GM18511 (cell line): ENCODE data around the gene PCDH9.

ENCODE experiments used
- ATAC-seq: cut with Tn5 transposase; IDR thresholded peaks from one replicate; pipeline ENCODE4 v1.9.1; 2021; ENCODE audit warnings: mild to moderate bottlenecking, moderate library complexity; ENCODE audit not compliant: unreplicated experiment

Gene PCDH9

GRCh38 chr13:67226696-67227095, 3.4 kb downstream of the PCDH9 start:
- no peak for ATAC-seq

GRCh38 chr13:67225252-67226159, 4.6 kb downstream of the PCDH9 start:
- ATAC-seq, result no peak

GRCh38 chr13:67224148-67224846, 5.8 kb downstream of the PCDH9 start:
- peak; percentile 92 for ATAC-seq

GRCh38 chr13:67223742-67224141, 6.4 kb downstream of the PCDH9 start:
- ATAC-seq, result no peak

- no peak for ATAC-seq
These were observed 7.1 kb downstream of the PCDH9 start for GRCh38 chr13:67223024-67223423.

GRCh38 chr13:67221630-67222226, 8.4 kb downstream of the PCDH9 start:
- ATAC-seq, result no peak

- ATAC-seq, result no peak
These were observed 11.0 kb downstream of the PCDH9 start for GRCh38 chr13:67219113-67219512.

- no peak for ATAC-seq
These were observed 12.3 kb downstream of the PCDH9 start for GRCh38 chr13:67217880-67218279.

GRCh38 chr13:67216864-67217263, 13.3 kb downstream of the PCDH9 start:
- ATAC-seq, result no peak

GRCh38 chr13:67210208-67210607, 19.9 kb downstream of the PCDH9 start:
- no peak for ATAC-seq

- ATAC-seq, result no peak
These were observed 21.6 kb downstream of the PCDH9 start for GRCh38 chr13:67208552-67208951.

GRCh38 chr13:67204764-67205163, 25.4 kb downstream of the PCDH9 start:
- ATAC-seq, result no peak

- ATAC-seq, result no peak
These were observed 29.5 kb downstream of the PCDH9 start for GRCh38 chr13:67200605-67201004.

- ATAC-seq, result no peak
These were observed 30.0 kb downstream of the PCDH9 start for GRCh38 chr13:67200183-67200582.

GRCh38 chr13:67197704-67198103, 32.4 kb downstream of the PCDH9 start:
- ATAC-seq, result no peak

GRCh38 chr13:67193979-67194378, 36.2 kb downstream of the PCDH9 start:
- ATAC-seq, result no peak

- ATAC-seq, result no peak
These were observed 37.4 kb downstream of the PCDH9 start for GRCh38 chr13:67192751-67193150.

GRCh38 chr13:67186995-67187569, 43.1 kb downstream of the PCDH9 start:
- no peak for ATAC-seq

- no peak for ATAC-seq
These were observed 45.9 kb downstream of the PCDH9 start for GRCh38 chr13:67184247-67184646.

GRCh38 chr13:67183151-67183550, 47.0 kb downstream of the PCDH9 start:
- ATAC-seq, result no peak

GRCh38 chr13:67175836-67176459, 54.2 kb downstream of the PCDH9 start:
- ATAC-seq, result no peak
